ENCODE measurements around the gene VSTM5.

Gene VSTM5

GRCh38 chr11:93773601-93774200 lies 76.7 kb downstream of the VSTM5 start:
- TF ChIP-seq CTCF (conservative IDR thresholded peaks at IDR 0.05) (no peak), ZFX (IDR thresholded peaks at IDR 0.05) (no peak)
- H3K27ac ChIP-seq, result no peak overlapping the region

GRCh38 chr11:93773045-93773477 lies 77.4 kb downstream of the VSTM5 start:
- TF ChIP-seq ZFX (IDR thresholded peaks at IDR 0.05) (no peak), CTCF (conservative IDR thresholded peaks at IDR 0.05) (no peak)
- no peak overlapping the region for H3K27ac ChIP-seq

- TF ChIP-seq CTCF (conservative IDR thresholded peaks at IDR 0.05) (no peak), ZFX (IDR thresholded peaks at IDR 0.05) (no peak)
- no peak overlapping the region for H3K27ac ChIP-seq
Observed at GRCh38 chr11:93772123-93772522, 78.3 kb downstream of the VSTM5 start.

GRCh38 chr11:93770160-93770559 lies 80.3 kb downstream of the VSTM5 start:
- no peak for TF ChIP-seq CTCF (conservative IDR thresholded peaks at IDR 0.05)
- TF ChIP-seq ZFX (IDR thresholded peaks at IDR 0.05), result no peak
- H3K27ac ChIP-seq, result no peak overlapping the region
